Heart right ventricle (tissue), 16 donors: ENCODE data around the gene GRIK4. TPM values are rescaled to one million over a fixed set of nuclear protein-coding genes. Genes with fewer than 3 reads are reported as not detected.

Experiments
- ATAC-seq, 8 donors: fragments of 200-7000 bp; cut with Tn5 transposase; one replicate each; pipeline ENCODE4 v1.9.1; 2020; ENCODE audit warnings: mild to moderate bottlenecking in 8 of 8, moderate library complexity in 8 of 8, moderate number of reproducible peaks in 1 of 8
- DNase-seq, 2 donors: peaks; one replicate each; pipeline ENCODE4 v3.0.0-alpha.2; 2020
- H3K27ac ChIP-seq, 10 donors: fragments of 200-600 bp; sonication (generic) in 2 of 10; one replicate each; pipeline versions ENCODE4 v1.5.0 to v1.8.0; 2020 to 2022; ENCODE audit warnings: mild to moderate bottlenecking in 3 of 10
- H3K27me3 ChIP-seq, 7 donors: fragments of 200-600 bp; one replicate each; pipeline ENCODE4 v1.8.0; 2021 to 2022; ENCODE audit warnings: mild to moderate bottlenecking in 2 of 7
- H3K36me3 ChIP-seq, 9 donors: fragments of 200-600 bp; sonication (generic) in 1 of 9; one replicate each; pipeline versions ENCODE4 v1.5.0 to v1.8.0; 2020 to 2022; ENCODE audit warnings: mild to moderate bottlenecking in 2 of 9
- H3K4me1 ChIP-seq, 9 donors: fragments of 200-600 bp; sonication (generic) in 1 of 9; one replicate each; pipeline versions ENCODE4 v1.5.0 to v1.8.0; 2020 to 2022; ENCODE audit warnings: mild to moderate bottlenecking in 4 of 9
- H3K4me3 ChIP-seq, 10 donors: fragments of 200-600 bp; sonication (generic) in 2 of 10; one replicate each; pipeline versions ENCODE4 v1.5.0 to v1.8.0; 2020 to 2022; ENCODE audit warnings: mild to moderate bottlenecking in 7 of 10, moderate library complexity in 2 of 10
- H3K9me3 ChIP-seq, 11 donors: fragments of 200-600 bp in 10 of 11; sonication (generic) in 2 of 11; one replicate each; pipeline versions ENCODE4 v1.5.0 to v1.8.0; 2013 to 2022; ENCODE audit warnings: mild to moderate bottlenecking in 2 of 11, control low read depth in 1 of 11, moderate library complexity in 1 of 11
- WGBS, 2 donors: extraction: QIAGEN DNeasy Blood & Tissue Kit; methylation state at CpG; one replicate each; pipeline ENCODE4 v1.1.7; 2013; ENCODE audit warnings: inconsistent platforms in 1 of 2; 5-methylcytosine and 5-hydroxymethylcytosine counted together
- intact Hi-C, 10 donors: fragments of 100-400 bp; cut with DNase I; formaldehyde crosslinking; loops; one replicate each; pipeline versions ENCODE4 v1.11.1 to v1.14.2; 2022
- polyA plus RNA-seq, 2 donors: library from polyadenylated mRNA; stranded (reverse); fragments of 200-250 nt; gene quantifications; one replicate each; pipeline ENCODE4 v1.2.3, GENCODE V29; 2013
- total RNA-seq, 10 donors: library from RNA; stranded (reverse); fragmentation: NEBNext Ultra II Directional in 3 of 10; extraction: Animal tissue kit (Norgen Biotek cat#: 25700) in 3 of 10; gene quantifications; one replicate each; pipeline versions ENCODE4 v1.2.1 to v1.2.4, GENCODE V29; 2021 to 2023
- TF ChIP-seq, protein P1 (sequence below), 9 donors: fragments of 200-600 bp; sonication (generic) in 2 of 9; IDR thresholded peaks; one replicate each; pipeline versions ENCODE4 v1.5.0 to v1.8.0; 2021 to 2022; ENCODE audit warnings: antibody characterized with exemption in 9 of 9, mild to moderate bottlenecking in 5 of 9, moderate library complexity in 1 of 9
- donor health status: Arrhythmogenic right ventricular cardiomyopathy.
- donor health status: ischemic (EF 13 %, LVEDD 7.1; RV severe dilation, severe dysfunction).
- donor health status: healthy with polysubstance abuse.
- donor health status: DM: no; HTN: yes; CAD: no.
- donor health status: DM: no; HTN: no; CAD: no.
- donor health status: ischemic (EF 25% LVEDD 6.9; RV normal size, moderate dysfunction).
- donor health status: ischemic (EF 25% LVEDD 5.7; RV mildly dilated, moderate dysfunction).
- donor health status: healthy.
- donor health status: DM: yes; HTN: yes; CAD: no.
- donor health status: Ischemic cardiomyopathy.
- donor health status: ischemic (EF 35%, LVEDD 5.7; RV mildly dilated, moderate dysfunction).
- donor health status: nonischemic (EF 11% LVEDD 7.7; RV severe dilation, severe dysfunction).
- donor health status: DM: yes; HTN: yes; CAD: no.
- donor health status: PGD.
- donor health status: ischemic (EF 29% LVEDD 5.4; RV normal size, mild dysfunction).
- donor health status: nonischemic (EF 23%, LVEDD 6.1; RV moderate dilation, normal function).

Gene GRIK4
- total and polyA plus RNA-seq, 12 donors, result 0.01 to 0.85 (median 0.37) TPM; not detected in 6

DNA sequence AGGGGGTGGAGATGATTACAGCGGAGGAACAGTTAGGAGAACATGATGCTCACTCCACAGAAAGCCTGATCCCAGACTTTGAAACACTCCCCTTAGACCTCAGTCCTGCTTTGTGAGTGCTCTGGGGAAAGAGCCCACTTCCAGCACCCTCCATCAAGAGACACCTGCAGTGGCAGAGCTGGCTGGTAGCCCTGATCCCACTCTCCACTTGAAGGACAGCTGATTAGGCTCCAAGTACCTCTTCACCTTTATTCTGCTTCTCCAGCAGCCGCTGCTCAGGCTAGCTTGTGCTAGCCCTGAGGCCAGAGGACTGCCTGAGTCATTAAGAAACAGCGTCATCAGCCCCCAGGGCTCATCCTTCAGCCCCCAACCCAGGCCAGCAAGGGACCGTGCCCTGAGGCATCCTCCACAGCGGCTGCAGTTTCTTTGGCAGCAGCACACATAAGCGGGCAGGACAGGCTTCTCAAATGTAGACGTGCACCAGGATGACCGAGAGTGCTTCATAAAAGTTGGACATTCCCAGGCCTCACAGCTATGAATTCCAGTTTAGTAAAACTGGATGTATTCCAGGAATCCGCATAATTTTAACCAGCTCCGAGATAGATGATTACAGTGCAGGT, 366.3 kb downstream of the GRIK4 start:
- Histone ChIP-seq H3K4me3 (no peak overlapping the region), H3K9me3 (no peaks in the 10 kb centered on the region), H3K27me3 (peaks cover 0 to 10% (median 6%) of the 10 kb centered on the region in 7 donors), H3K4me1 (peaks cover 0 to 22% (median 3%) of the 10 kb centered on the region in 9 donors), H3K27ac (no peak overlapping the region), H3K36me3 (no peaks in the 10 kb centered on the region)
- no peak for DNase-seq
- TF ChIP-seq, protein P1, sequence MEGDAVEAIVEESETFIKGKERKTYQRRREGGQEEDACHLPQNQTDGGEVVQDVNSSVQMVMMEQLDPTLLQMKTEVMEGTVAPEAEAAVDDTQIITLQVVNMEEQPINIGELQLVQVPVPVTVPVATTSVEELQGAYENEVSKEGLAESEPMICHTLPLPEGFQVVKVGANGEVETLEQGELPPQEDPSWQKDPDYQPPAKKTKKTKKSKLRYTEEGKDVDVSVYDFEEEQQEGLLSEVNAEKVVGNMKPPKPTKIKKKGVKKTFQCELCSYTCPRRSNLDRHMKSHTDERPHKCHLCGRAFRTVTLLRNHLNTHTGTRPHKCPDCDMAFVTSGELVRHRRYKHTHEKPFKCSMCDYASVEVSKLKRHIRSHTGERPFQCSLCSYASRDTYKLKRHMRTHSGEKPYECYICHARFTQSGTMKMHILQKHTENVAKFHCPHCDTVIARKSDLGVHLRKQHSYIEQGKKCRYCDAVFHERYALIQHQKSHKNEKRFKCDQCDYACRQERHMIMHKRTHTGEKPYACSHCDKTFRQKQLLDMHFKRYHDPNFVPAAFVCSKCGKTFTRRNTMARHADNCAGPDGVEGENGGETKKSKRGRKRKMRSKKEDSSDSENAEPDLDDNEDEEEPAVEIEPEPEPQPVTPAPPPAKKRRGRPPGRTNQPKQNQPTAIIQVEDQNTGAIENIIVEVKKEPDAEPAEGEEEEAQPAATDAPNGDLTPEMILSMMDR (IDR thresholded peaks at IDR 0.05), result no peak
- intact Hi-C loops, result no loop called here
- ATAC-seq, result peak in 1 of 8 donors; percentile 50
- 72 to 78% methylated on average over 10 of the region's 10 CpGs for WGBS, 2 donors

DNA sequence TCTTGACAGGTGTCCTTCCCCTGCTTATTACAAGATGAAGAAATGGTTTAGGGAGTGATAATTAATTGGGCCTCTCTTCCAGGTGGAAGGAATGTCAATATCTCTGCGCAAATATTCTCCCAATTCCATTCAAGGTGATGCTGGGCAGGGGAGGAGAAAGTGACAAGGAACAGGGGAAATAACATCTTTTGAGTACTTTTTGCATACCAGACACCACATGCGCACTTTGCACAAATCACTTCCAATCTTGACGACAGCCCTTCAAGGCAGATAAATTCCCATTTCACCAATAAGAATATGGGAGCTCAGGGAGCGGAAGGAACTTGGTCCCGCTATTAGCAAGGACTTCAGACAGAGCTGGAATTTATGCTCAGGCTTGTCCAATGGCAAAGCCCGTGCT, 367.2 kb downstream of the GRIK4 start:
- Histone ChIP-seq H3K9me3 (no peaks in the 10 kb centered on the region), H3K4me3 (no peak overlapping the region), H3K4me1 (peaks cover 0 to 31% (median 12%) of the 10 kb centered on the region in 9 donors), H3K27me3 (peaks cover 0 to 10% (median 5%) of the 10 kb centered on the region in 7 donors), H3K27ac (no peak overlapping the region), H3K36me3 (no peaks in the 10 kb centered on the region)
- TF ChIP-seq, protein P1 (IDR thresholded peaks at IDR 0.05), result no peak
- intact Hi-C loops, result no loop called here
- no peak for ATAC-seq
- 85 to 86% methylated on average over 6 of the region's 6 CpGs for WGBS, 2 donors
- no peak for DNase-seq

DNA sequence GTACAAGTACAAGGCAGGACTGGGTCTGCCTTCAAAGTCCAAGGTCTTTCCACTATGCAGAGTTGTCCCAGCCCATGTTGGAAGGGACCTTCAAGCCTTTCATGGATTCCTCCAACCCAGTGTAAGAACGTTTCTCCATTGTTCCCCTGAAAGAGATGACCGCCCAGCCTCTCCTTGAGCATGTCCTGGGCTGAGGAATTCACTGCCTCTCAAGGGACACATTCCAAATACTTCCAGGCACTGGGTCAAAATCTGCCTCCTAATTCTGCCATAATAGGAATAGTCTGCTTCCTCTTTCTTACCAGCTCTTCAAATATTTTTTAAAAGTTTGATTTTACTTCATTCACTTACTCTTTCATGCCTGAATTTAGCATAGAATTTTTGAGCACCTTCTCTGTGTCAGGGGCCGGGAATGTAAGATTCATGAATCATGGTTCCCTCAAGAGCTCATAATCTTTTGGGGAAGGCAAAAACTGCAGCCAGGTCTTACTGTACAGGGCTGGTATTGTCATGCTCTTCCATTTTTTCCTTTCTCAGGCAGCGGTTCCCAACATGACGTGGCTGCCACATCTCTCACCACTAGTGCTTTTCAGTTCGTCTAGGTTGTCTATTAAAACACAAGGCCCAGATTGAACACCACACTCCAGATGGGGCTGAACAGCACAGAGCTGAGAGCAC, 369.1 kb downstream of the GRIK4 start:
- Histone ChIP-seq H3K27ac (peak overlapping the region in 1 of 10 donors; percentile 10), H3K4me1 (peaks cover 0 to 36% (median 13%) of the 10 kb centered on the region in 9 donors), H3K4me3 (no peak overlapping the region), H3K36me3 (no peaks in the 10 kb centered on the region), H3K9me3 (no peaks in the 10 kb centered on the region), H3K27me3 (peaks cover 0 to 10% (median 5%) of the 10 kb centered on the region in 7 donors)
- 61 to 67% methylated on average over 6 of the region's 6 CpGs for WGBS, 2 donors
- DNase-seq, result no peak
- TF ChIP-seq, protein P1 (IDR thresholded peaks at IDR 0.05), result no peak
- ATAC-seq, result no peak
- intact Hi-C loops, result no loop called here

DNA sequence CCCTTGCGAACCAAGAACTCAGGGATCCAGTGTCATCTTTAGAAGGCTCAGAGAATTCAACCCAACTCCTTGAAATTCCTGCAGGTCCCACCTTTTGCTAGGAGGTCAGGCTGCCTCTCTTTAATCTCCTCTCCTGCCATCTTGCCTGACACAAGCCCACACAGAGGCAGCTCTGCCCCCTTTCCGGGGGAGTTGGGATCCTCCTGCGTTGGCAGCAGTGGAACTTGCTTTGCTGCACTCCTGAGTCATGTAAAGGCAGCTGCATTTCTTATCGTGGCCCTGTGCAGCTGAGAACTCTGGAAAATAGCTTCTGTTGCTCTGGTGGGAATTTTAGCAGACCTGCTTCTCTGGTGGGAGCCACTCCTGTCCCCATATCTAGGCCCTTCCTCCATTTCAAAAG, 370.0 kb downstream of the GRIK4 start:
- TF ChIP-seq, protein P1 (IDR thresholded peaks at IDR 0.05), result no peak
- WGBS, 2 donors, result 58 to 62% methylated on average over 4 of the region's 4 CpGs

More for the DNA sequence above, 370.0 kb downstream of the GRIK4 start:
- no peak for DNase-seq
- Histone ChIP-seq H3K27me3 (peaks cover 0 to 10% (median 5%) of the 10 kb centered on the region in 7 donors), H3K4me3 (no peak overlapping the region), H3K9me3 (peaks cover 0 to 5% (median 0%) of the 10 kb centered on the region in 11 donors), H3K27ac (peak overlapping the region in 1 of 10 donors; percentile 10), H3K4me1 (peaks cover 0 to 36% (median 13%) of the 10 kb centered on the region in 9 donors), H3K36me3 (no peaks in the 10 kb centered on the region)
- ATAC-seq, result no peak
- intact Hi-C loops, result no loop called here
